Loucy (cell line): ENCODE data around the gene SPC24.
"Not testable (repeated sequence)": the region's sequence is repeated elsewhere in the genome, so short reads cannot be mapped to it uniquely, and the experiment has no call there.

ENCODE experiments used
- H2AFZ ChIP-seq: fragments of 200-600 bp; sonication (generic); 2 replicates; pipeline ENCODE4 v1.6.0; 2016; ENCODE audit warnings: antibody characterized with exemption, mild to moderate bottlenecking, low read length, moderate library complexity
- H3F3A ChIP-seq: fragments of 200-600 bp; 2 replicates; pipeline ENCODE4 v1.6.0; 2016; ENCODE audit warnings: antibody characterized with exemption, low read depth, mild to moderate bottlenecking
- H3K27me3 ChIP-seq: fragments of 200-600 bp; sonication (generic); 2 replicates; pipeline ENCODE4 v1.6.1; 2014; ENCODE audit warnings: low read length, mild to moderate bottlenecking; ENCODE audit not compliant: insufficient read depth, poor library complexity, severe bottlenecking
- H3K36me3 ChIP-seq: fragments of 200-600 bp; sonication (generic); 2 replicates; pipeline ENCODE4 v1.6.1; 2016; ENCODE audit warnings: low read length; ENCODE audit not compliant: insufficient read depth
- H3K4me1 ChIP-seq: fragments of 200-600 bp; sonication (generic); 2 replicates; pipeline ENCODE4 v1.5.1; 2014; ENCODE audit warnings: low read length, mild to moderate bottlenecking; ENCODE audit not compliant: insufficient read depth, poor library complexity, severe bottlenecking
- H3K4me2 ChIP-seq: fragments of 200-600 bp; sonication (generic); 2 replicates; pipeline ENCODE4 v1.6.0; 2014; ENCODE audit warnings: antibody characterized with exemption, low read length, low read depth, mild to moderate bottlenecking; ENCODE audit not compliant: poor library complexity, severe bottlenecking
- H3K4me3 ChIP-seq: fragments of 200-600 bp; sonication (generic); 2 replicates; pipeline ENCODE4 v1.5.1; 2014; ENCODE audit warnings: low read length, mild to moderate bottlenecking, mixed read lengths; ENCODE audit not compliant: poor library complexity, severe bottlenecking
- H3K79me2 ChIP-seq: fragments of 200-600 bp; sonication (generic); 2 replicates; pipeline ENCODE4 v1.6.1; 2014; ENCODE audit warnings: low read length; ENCODE audit not compliant: insufficient read depth
- H3K9ac ChIP-seq: fragments of 200-600 bp; sonication (generic); 2 replicates; pipeline ENCODE4 v1.6.0; 2014; ENCODE audit warnings: mild to moderate bottlenecking, low read depth, low read length, moderate library complexity; ENCODE audit not compliant: poor library complexity, severe bottlenecking
- H3K9me2 ChIP-seq: fragments of 200-600 bp; sonication (generic); replicated peaks from 2 replicates; pipeline ENCODE4 v1.6.1; 2016; ENCODE audit warnings: low read depth, low read length, mixed read lengths
- H3K9me3 ChIP-seq: fragments of 200-600 bp; sonication (generic); 2 replicates; pipeline ENCODE4 v1.6.1; 2014; ENCODE audit warnings: mild to moderate bottlenecking, antibody characterized with exemption, low read length, low read depth; ENCODE audit not compliant: insufficient read depth
- H4K20me1 ChIP-seq: fragments of 200-600 bp; sonication (generic); 2 replicates; pipeline ENCODE4 v1.6.0; 2014; ENCODE audit warnings: antibody characterized with exemption, low read length, mild to moderate bottlenecking; ENCODE audit not compliant: insufficient read depth, poor library complexity, severe bottlenecking
- EZH2phosphoT487 ChIP-seq: fragments of 200-600 bp; IDR thresholded peaks from 2 replicates; pipeline ENCODE4 v1.6.1; 2018; ENCODE audit warnings: antibody characterized with exemption, mild to moderate bottlenecking, moderate library complexity, borderline replicate concordance
- TF ChIP-seq, protein P1 (sequence below): fragments of 200-600 bp; sonication (generic); conservative IDR thresholded peaks from 2 replicates; pipeline ENCODE4 v1.5.1; 2014; ENCODE audit warnings: mild to moderate bottlenecking, antibody characterized with exemption, low read length

SPC24 gene

GRCh38 chr19:11179716-11180297 is 24.2 kb upstream of the SPC24 start:
- H3K36me3 ChIP-seq: no peaks in the 10 kb centered on the region
- H3K79me2 ChIP-seq: no peaks in the 10 kb centered on the region
- H3K9me2 ChIP-seq: no peaks in the 10 kb centered on the region
- no peaks in the 10 kb centered on the region for H3K4me1 ChIP-seq
- no peaks in the 10 kb centered on the region for H4K20me1 ChIP-seq
- H3K4me2 ChIP-seq: no peak overlapping the region
- H3K4me3 ChIP-seq: no peak overlapping the region
- no peaks in the 10 kb centered on the region for H3F3A ChIP-seq
- no peaks in the 10 kb centered on the region for H3K9me3 ChIP-seq
- no peak overlapping the region for H3K9ac ChIP-seq
- no peaks in the 10 kb centered on the region for H3K27me3 ChIP-seq
- no peak overlapping the region for H2AFZ ChIP-seq
- TF ChIP-seq EZH2phosphoT487: no peak
- TF ChIP-seq, protein P1, sequence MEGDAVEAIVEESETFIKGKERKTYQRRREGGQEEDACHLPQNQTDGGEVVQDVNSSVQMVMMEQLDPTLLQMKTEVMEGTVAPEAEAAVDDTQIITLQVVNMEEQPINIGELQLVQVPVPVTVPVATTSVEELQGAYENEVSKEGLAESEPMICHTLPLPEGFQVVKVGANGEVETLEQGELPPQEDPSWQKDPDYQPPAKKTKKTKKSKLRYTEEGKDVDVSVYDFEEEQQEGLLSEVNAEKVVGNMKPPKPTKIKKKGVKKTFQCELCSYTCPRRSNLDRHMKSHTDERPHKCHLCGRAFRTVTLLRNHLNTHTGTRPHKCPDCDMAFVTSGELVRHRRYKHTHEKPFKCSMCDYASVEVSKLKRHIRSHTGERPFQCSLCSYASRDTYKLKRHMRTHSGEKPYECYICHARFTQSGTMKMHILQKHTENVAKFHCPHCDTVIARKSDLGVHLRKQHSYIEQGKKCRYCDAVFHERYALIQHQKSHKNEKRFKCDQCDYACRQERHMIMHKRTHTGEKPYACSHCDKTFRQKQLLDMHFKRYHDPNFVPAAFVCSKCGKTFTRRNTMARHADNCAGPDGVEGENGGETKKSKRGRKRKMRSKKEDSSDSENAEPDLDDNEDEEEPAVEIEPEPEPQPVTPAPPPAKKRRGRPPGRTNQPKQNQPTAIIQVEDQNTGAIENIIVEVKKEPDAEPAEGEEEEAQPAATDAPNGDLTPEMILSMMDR: no peak

GRCh38 chr19:11179145-11179465 is 23.5 kb upstream of the SPC24 start:
- H3K79me2 ChIP-seq, H4K20me1 ChIP-seq, H3K4me2 ChIP-seq, H3K9ac ChIP-seq, H3K4me1 ChIP-seq, H3K27me3 ChIP-seq, H3F3A ChIP-seq, H3K9me3 ChIP-seq, H3K4me3 ChIP-seq, H2AFZ ChIP-seq, H3K36me3 ChIP-seq, H3K9me2 ChIP-seq: not testable (repeated sequence)

GRCh38 chr19:11177592-11177991 is 22.0 kb upstream of the SPC24 start:
- TF ChIP-seq EZH2phosphoT487: no peak
- TF ChIP-seq, protein P1: no peak
- no peaks in the 10 kb centered on the region for H3K9me3 ChIP-seq
- no peaks in the 10 kb centered on the region for H3F3A ChIP-seq
- no peaks in the 10 kb centered on the region for H3K79me2 ChIP-seq
- H3K4me2 ChIP-seq: no peak overlapping the region
- no peak overlapping the region for H3K9ac ChIP-seq
- H4K20me1 ChIP-seq: no peaks in the 10 kb centered on the region
- H3K27me3 ChIP-seq: no peaks in the 10 kb centered on the region
- H3K4me3 ChIP-seq: no peak overlapping the region
- H3K36me3 ChIP-seq: no peaks in the 10 kb centered on the region
- H3K9me2 ChIP-seq: no peaks in the 10 kb centered on the region
- no peak overlapping the region for H2AFZ ChIP-seq
- no peaks in the 10 kb centered on the region for H3K4me1 ChIP-seq

GRCh38 chr19:11176466-11177193 is 21.0 kb upstream of the SPC24 start:
- no peak overlapping the region for H2AFZ ChIP-seq
- TF ChIP-seq, protein P1: no peak
- no peaks in the 10 kb centered on the region for H3K4me1 ChIP-seq
- H3K4me2 ChIP-seq: no peak overlapping the region
- no peaks in the 10 kb centered on the region for H3F3A ChIP-seq
- no peaks in the 10 kb centered on the region for H3K9me2 ChIP-seq
- H4K20me1 ChIP-seq: no peaks in the 10 kb centered on the region
- H3K4me3 ChIP-seq: no peak overlapping the region
- no peaks in the 10 kb centered on the region for H3K36me3 ChIP-seq
- no peaks in the 10 kb centered on the region for H3K27me3 ChIP-seq
- no peaks in the 10 kb centered on the region for H3K9me3 ChIP-seq
- H3K9ac ChIP-seq: no peak overlapping the region
- no peaks in the 10 kb centered on the region for H3K79me2 ChIP-seq
